GM10266 (cell line): ENCODE data around the gene TMEM208.
A peak's percentile ranks its signal among the peaks of the same experiment; 100 is the strongest.

Experiments
- DNase-seq: peaks from one replicate; pipeline ENCODE4 v3.0.0; 2012; ENCODE audit errors: extremely low spot score
- CTCF ChIP-seq: IDR thresholded peaks from 2 replicates; pipeline ENCODE4 v1.5.1; 2012; ENCODE audit warnings: mild to moderate bottlenecking, low read depth; ENCODE audit not compliant: control insufficient read depth, insufficient read depth; ENCODE audit errors: missing control alignments

TMEM208 gene

GRCh38 chr16:67244387-67245185 lies 17.7 kb downstream of the TMEM208 start:
- TF ChIP-seq CTCF: no peak
- DNase-seq: peak; percentile 90

GRCh38 chr16:67245186-67245585 lies 18.3 kb downstream of the TMEM208 start:
- TF ChIP-seq CTCF: no peak
- no peak for DNase-seq

GRCh38 chr16:67245674-67246080 lies 18.7 kb downstream of the TMEM208 start:
- no peak for TF ChIP-seq CTCF
- DNase-seq: no peak

GRCh38 chr16:67246081-67246755 lies 19.3 kb downstream of the TMEM208 start:
- TF ChIP-seq CTCF: peak; percentile 49
- DNase-seq: peak; percentile 79

GRCh38 chr16:67246756-67247191 lies 19.8 kb downstream of the TMEM208 start:
- DNase-seq: peak; percentile 51
- no peak for TF ChIP-seq CTCF

GRCh38 chr16:67247192-67248072 lies 20.5 kb downstream of the TMEM208 start, which contains the start of gene FHOD1:
Gene FHOD1 (minus strand): TSS chr16:67247481. CDS start chr16:67247410, 71 bp downstream.
- no peak for TF ChIP-seq CTCF
- DNase-seq: peak; percentile 98
